Measurements from ENCODE around the gene ZNF750.

DNA sequence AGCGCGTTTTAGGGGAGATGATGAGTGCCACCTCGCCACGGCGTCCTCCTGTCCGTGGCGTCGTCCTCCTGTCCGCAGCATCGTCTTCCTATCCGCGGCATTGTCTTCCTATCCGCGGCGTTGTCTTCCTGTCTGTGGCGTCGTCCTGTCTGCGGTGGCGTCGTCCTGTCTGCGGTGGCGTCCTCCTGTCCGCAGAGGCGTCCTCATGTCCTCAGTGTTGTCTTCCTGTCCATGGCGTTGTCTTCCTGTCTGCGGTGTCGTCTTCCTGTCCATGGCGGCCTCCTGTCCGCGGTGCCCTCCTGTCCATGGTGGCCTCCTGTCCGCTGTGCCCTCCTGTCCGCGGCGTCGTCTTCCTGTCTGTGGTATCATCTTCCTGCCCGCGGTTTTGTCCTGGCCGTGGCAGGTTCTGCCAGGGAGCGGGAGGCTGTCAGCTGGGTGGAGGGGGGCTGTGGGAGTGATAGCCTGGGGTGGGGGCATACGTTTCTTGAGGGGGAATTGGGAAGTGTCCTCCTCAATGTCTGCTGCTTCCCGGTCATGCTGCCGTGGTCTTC, 57.1 kb downstream of the ZNF750 start:
- TF ChIP-seq, protein P1, sequence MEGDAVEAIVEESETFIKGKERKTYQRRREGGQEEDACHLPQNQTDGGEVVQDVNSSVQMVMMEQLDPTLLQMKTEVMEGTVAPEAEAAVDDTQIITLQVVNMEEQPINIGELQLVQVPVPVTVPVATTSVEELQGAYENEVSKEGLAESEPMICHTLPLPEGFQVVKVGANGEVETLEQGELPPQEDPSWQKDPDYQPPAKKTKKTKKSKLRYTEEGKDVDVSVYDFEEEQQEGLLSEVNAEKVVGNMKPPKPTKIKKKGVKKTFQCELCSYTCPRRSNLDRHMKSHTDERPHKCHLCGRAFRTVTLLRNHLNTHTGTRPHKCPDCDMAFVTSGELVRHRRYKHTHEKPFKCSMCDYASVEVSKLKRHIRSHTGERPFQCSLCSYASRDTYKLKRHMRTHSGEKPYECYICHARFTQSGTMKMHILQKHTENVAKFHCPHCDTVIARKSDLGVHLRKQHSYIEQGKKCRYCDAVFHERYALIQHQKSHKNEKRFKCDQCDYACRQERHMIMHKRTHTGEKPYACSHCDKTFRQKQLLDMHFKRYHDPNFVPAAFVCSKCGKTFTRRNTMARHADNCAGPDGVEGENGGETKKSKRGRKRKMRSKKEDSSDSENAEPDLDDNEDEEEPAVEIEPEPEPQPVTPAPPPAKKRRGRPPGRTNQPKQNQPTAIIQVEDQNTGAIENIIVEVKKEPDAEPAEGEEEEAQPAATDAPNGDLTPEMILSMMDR (IDR thresholded peaks at IDR 0.05): no peak
- TF ChIP-seq POLR2A (IDR thresholded peaks at IDR 0.05): no peak

Measured in lower leg skin (tissue), 3 donors.